HG02852 (cell line): ENCODE data around the gene SREK1.
"Not testable (repeated sequence)": the region's sequence is repeated elsewhere in the genome, so short reads cannot be mapped to it uniquely, and the experiment has no call there.

Source experiments
- ATAC-seq: cut with Tn5 transposase; IDR thresholded peaks from one replicate; pipeline ENCODE4 v1.9.1; 2021; ENCODE audit warnings: mild to moderate bottlenecking, moderate library complexity; ENCODE audit not compliant: unreplicated experiment

The SREK1 gene

DNA sequence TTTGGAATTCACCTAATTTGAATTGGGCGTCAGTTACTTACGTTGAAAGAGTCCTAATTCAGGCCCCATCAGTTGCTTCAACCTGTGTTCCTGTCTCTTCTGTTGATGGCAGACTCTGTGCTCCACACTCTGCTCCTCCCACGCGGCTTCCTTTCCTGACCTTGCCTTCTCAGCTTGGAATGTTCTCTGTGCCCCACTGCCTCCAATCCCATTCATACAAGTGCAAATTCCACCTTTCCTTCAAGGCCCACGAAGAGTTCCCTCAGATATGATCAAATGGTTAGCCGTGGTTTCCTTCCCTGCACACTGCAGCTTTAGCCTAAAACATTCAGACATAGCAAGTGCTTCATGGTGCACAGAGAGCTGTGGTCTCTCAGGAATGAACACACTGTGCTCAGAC, 65.7 kb downstream of the SREK1 start:
- no peak for ATAC-seq

DNA sequence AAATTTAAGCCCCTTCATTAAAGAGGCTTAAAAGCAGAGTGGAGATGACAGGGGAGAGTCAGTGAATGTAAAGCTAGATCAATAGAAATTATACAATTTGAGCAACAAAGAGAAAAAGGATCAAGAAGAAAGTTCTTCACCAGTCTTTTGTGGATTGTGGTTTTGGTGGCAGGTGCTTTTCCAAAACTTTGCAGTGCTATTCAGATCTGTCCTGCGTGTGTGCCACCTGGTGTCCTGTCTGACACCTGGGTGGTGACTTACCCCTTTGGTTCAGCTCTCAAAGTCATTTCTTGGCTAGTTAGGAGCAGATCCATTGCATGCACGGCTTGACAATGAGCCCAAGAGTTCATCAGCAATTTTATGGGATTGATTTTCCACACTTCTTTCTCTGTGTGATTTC, 69.4 kb downstream of the SREK1 start:
- ATAC-seq = no peak

GRCh38 chr5:66222455-66222854, 78.4 kb downstream of the SREK1 start:
- no peak for ATAC-seq

GRCh38 chr5:66222896-66223295, 78.8 kb downstream of the SREK1 start:
- ATAC-seq = not testable (repeated sequence)

DNA sequence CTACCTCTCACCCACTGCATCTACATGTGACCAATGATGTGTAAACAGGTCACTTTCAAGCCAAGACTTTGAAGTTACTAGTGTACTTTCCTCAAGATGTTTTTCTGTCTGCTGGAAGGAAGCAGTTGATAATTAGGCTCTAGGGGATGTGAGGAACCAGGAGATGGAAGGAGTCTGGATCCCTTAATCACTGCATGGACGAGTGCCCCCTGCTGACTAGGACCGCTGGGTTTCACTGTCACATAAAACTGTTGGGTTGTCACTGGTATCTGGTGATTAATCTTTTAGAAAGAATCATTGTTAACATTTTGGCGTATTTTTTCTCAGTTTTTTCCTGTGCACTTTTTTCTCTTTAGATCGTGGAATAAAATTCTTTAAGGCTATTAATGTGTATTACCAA, 79.5 kb downstream of the SREK1 start:
- ATAC-seq = no peak

GRCh38 chr5:66224274-66224673, 80.2 kb downstream of the SREK1 start:
- no peak for ATAC-seq

GRCh38 chr5:66224773-66225553, 80.9 kb downstream of the SREK1 start:
- ATAC-seq = no peak

GRCh38 chr5:66230551-66230950, 86.5 kb downstream of the SREK1 start:
- no peak for ATAC-seq

DNA sequence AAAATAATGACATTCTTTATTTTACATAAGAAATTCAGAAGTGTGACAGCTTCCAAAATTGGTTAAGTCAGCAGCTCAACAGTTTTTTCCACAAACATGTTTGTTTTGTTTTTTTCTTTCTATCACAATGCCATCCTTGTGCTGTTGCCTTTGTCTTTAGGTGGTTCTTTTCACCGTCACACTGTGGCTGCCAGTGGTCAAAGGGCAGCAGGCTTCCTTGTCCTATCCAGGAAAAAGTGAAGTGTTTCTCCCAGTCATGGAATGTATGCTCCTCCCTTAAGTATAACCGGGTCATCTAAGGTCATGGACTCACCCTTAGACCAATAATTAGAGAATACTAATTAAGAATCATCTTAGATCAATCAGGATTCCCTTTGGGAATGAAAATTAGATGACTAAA, 87.4 kb downstream of the SREK1 start:
- ATAC-seq = no peak

DNA sequence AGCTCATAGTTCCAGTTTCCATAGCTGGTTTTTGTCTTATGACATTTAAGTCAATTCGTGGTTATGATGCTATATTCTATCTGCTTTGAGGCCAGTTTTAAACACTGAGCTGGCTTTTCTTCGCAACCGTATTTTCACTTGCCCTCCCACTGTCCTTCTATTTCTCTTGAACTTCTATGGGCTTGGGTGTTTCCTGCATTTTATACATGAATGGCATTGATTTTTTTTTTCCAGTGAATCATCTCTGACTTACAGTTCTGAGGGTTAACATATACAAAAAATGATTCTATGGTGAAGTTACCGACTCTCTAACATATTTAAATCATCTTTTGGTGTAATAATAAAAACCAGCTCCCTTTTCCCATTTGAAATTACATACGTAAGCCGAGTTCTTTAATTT, 88.2 kb downstream of the SREK1 start:
- ATAC-seq = no peak

DNA sequence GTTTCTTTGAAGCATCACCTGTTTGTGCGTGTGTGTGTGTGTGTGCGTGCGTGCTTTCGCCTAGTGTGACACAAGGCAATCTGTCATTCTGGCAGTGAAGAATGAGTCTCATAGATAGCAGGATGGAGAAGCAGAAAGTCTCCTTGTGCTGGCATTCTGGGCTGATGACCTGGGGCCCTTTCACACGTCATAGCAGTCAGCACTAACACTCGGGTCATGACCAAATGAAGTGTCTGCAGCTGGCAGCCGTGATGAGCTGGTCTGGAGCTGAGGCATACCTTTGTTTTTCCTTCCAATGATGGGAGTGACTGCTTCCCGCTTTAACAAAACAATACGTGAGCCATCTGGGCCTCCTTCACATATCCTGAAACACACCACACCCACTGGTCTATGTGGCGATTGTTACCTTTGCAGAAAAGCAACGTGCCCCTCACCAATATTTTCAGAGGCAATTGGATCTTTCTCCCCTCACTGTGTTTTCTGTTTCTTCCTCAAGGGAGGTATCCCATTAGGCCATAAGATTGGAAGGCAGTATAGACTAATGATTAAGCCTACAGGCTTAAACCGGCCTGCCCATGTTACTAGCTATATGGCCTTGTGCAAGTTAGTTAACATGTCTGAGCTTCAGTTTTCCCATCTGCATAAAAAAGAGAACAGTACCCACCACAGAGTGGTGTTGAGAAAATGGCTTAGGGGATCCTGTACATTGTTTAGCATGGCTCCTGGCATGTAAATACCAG, 88.8 kb downstream of the SREK1 start:
- ATAC-seq = no peak
